WTC11 (cell line): Measurements from ENCODE around the gene CACNA1E. TPM values are rescaled to one million over a fixed set of nuclear protein-coding genes. Genes with fewer than 3 reads are reported as not detected.

Experiments used
- ATAC-seq: fragments of 200-7000 bp; cut with Tn5 transposase; 2 replicates; pipeline ENCODE4 v1.10.0; 2021; ENCODE audit warnings: mild to moderate bottlenecking, moderate library complexity
- CTCF ChIA-PET: fragments of 300-600 bp; sonication (Branson Sonifier 250); formaldehyde crosslinking; loops from one replicate; lab custom pipeline; 2021; ENCODE audit warnings: antibody characterized with exemption; lab: Charles Lee
- POLR2A ChIA-PET: fragments of 350-600 bp; sonication (Branson Sonifier 250); formaldehyde crosslinking; loops from one replicate; lab custom pipeline; 2021; ENCODE audit warnings: antibody characterized with exemption; lab: Charles Lee
- DNase-seq: peaks from one replicate; pipeline ENCODE4 v3.0.0; 2021; ENCODE audit warnings: low spot score
- H3K27ac Mint-ChIP-seq: 2 replicates; pipeline ENCODE4 v1.8.0; 2021; ENCODE audit warnings: mixed read lengths
- H3K27me3 Mint-ChIP-seq: 2 replicates; pipeline ENCODE4 v1.8.0; 2021; ENCODE audit warnings: low read depth, mild to moderate bottlenecking, moderate library complexity, mixed read lengths
- H3K36me3 Mint-ChIP-seq: 2 replicates; pipeline ENCODE4 v1.8.0; 2021; ENCODE audit warnings: mixed read lengths
- H3K4me1 Mint-ChIP-seq: 2 replicates; pipeline ENCODE4 v1.8.0; 2022; ENCODE audit warnings: mixed read lengths
- H3K4me3 Mint-ChIP-seq: 2 replicates; pipeline ENCODE4 v1.8.0; 2021; ENCODE audit warnings: mild to moderate bottlenecking, moderate library complexity, mixed read lengths
- H3K9me3 Mint-ChIP-seq: 2 replicates; pipeline ENCODE4 v1.8.0; 2021; ENCODE audit warnings: mixed read lengths
- AFF4 ChIP-seq: sonication (generic); formaldehyde crosslinking; IDR thresholded peaks from 2 replicates; pipeline ENCODE4 v1.8.1; 2023; ENCODE audit warnings: mild to moderate bottlenecking, missing genetic modification reagents, borderline replicate concordance
- CREM ChIP-seq: sonication (generic); formaldehyde crosslinking; IDR thresholded peaks from 2 replicates; pipeline ENCODE4 v1.8.1; 2022; ENCODE audit warnings: mild to moderate bottlenecking, missing genetic modification reagents, moderate library complexity
- EMX1 ChIP-seq: fragments of 250-450 bp; sonication (Bioruptor Pico); IDR thresholded peaks from 2 replicates; pipeline ENCODE4 v1.8.0; 2021; ENCODE audit warnings: mild to moderate bottlenecking
- ERG ChIP-seq: fragments of 250-450 bp; sonication (Bioruptor Pico); IDR thresholded peaks from 2 replicates; pipeline ENCODE4 v1.8.0; 2021; ENCODE audit warnings: mild to moderate bottlenecking
- ETV6 ChIP-seq: sonication (generic); formaldehyde crosslinking; IDR thresholded peaks from 2 replicates; pipeline ENCODE4 v1.8.1; 2022; ENCODE audit warnings: mild to moderate bottlenecking, missing genetic modification reagents
- JUN ChIP-seq: sonication (generic); formaldehyde crosslinking; IDR thresholded peaks from 2 replicates; pipeline ENCODE4 v1.8.0; 2023; ENCODE audit warnings: mild to moderate bottlenecking, missing genetic modification reagents
- MYBL2 ChIP-seq: sonication (generic); formaldehyde crosslinking; IDR thresholded peaks from 2 replicates; pipeline ENCODE4 v1.8.1; 2023; ENCODE audit warnings: mild to moderate bottlenecking, moderate library complexity, missing genetic modification reagents
- SMAD4 ChIP-seq: sonication (generic); formaldehyde crosslinking; IDR thresholded peaks from 2 replicates; pipeline ENCODE4 v1.8.0; 2022; ENCODE audit warnings: mild to moderate bottlenecking, missing genetic modification reagents
- SOX15 ChIP-seq: fragments of 250-450 bp; sonication (Bioruptor Pico); IDR thresholded peaks from 2 replicates; pipeline ENCODE4 v1.9.0; 2021; ENCODE audit warnings: mild to moderate bottlenecking
- ZNF138 ChIP-seq: sonication (generic); formaldehyde crosslinking; conservative IDR thresholded peaks from 2 replicates; pipeline ENCODE4 v1.8.1; 2022; ENCODE audit warnings: mild to moderate bottlenecking, moderate library complexity, missing genetic modification reagents
- ZNF232 ChIP-seq: sonication (generic); formaldehyde crosslinking; IDR thresholded peaks from 2 replicates; pipeline ENCODE4 v1.8.0; 2022; ENCODE audit warnings: mild to moderate bottlenecking, missing genetic modification reagents
- ZNF396 ChIP-seq: fragments of 250-450 bp; sonication (Bioruptor Pico); IDR thresholded peaks from 2 replicates; pipeline ENCODE4 v1.8.0; 2021; ENCODE audit warnings: mild to moderate bottlenecking, moderate library complexity, borderline replicate concordance
- total RNA-seq: library from RNA; stranded (reverse); gene quantifications from 3 replicates; pipeline ENCODE4 v1.2.3, GENCODE V29; 2021
- TF ChIP-seq, protein P1 (sequence below): sonication (generic); formaldehyde crosslinking; IDR thresholded peaks from 2 replicates; pipeline ENCODE4 v1.8.1; 2023; ENCODE audit warnings: mild to moderate bottlenecking, missing genetic modification reagents, moderate library complexity
- TF ChIP-seq, protein P2 (sequence below): fragments of 250-450 bp; sonication (Bioruptor Pico); IDR thresholded peaks from 2 replicates; pipeline ENCODE4 v1.9.0; 2021; ENCODE audit warnings: mild to moderate bottlenecking
- TF ChIP-seq, protein P3 (sequence below): sonication (generic); formaldehyde crosslinking; IDR thresholded peaks from 2 replicates; pipeline ENCODE4 v1.8.0; 2023; ENCODE audit warnings: missing genetic modification reagents
- TF ChIP-seq, protein P4 (sequence below): sonication (generic); formaldehyde crosslinking; IDR thresholded peaks from 2 replicates; pipeline ENCODE4 v1.8.1; 2022; ENCODE audit warnings: low read depth, mild to moderate bottlenecking, moderate library complexity, missing genetic modification reagents, borderline replicate concordance
- TF ChIP-seq, protein P5 (sequence below): sonication (generic); formaldehyde crosslinking; IDR thresholded peaks from 2 replicates; pipeline ENCODE4 v1.8.0; 2022; ENCODE audit warnings: mild to moderate bottlenecking, missing genetic modification reagents
- TF ChIP-seq, protein P6 (sequence below): sonication (generic); formaldehyde crosslinking; IDR thresholded peaks from 2 replicates; pipeline ENCODE4 v1.8.1; 2022; ENCODE audit warnings: mild to moderate bottlenecking, missing genetic modification reagents, moderate library complexity, borderline replicate concordance

Gene CACNA1E
- total RNA-seq, 1 experiment from 2014 or later, result 0.63 TPM

GRCh38 chr1:181675091-181675917 lies 192.0 kb downstream of the CACNA1E start (continued):
- TF ChIP-seq CREM (CRISPR knock-in tag) (no peak), ZNF138 (CRISPR knock-in tag) (no peak)

- ChIA-PET CTCF (interaction anchor here (1.0 to 2.8 kb wide), 12 partner anchors 11 to 405 kb away, joined by 3 to 27 read pairs (median 4); no protein-coding TSS in a partner anchor), POLR2A (no interaction called here)
- H3K4me3 Mint-ChIP-seq, result no peak overlapping the region
- TF ChIP-seq, protein P1, sequence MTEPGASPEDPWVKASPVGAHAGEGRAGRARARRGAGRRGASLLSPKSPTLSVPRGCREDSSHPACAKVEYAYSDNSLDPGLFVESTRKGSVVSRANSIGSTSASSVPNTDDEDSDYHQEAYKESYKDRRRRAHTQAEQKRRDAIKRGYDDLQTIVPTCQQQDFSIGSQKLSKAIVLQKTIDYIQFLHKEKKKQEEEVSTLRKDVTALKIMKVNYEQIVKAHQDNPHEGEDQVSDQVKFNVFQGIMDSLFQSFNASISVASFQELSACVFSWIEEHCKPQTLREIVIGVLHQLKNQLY, result no peak
- TF ChIP-seq EMX1 (CRISPR knock-in tag) (no peak), ZNF396 (CRISPR knock-in tag) (no peak), ZNF232 (CRISPR knock-in tag) (no peak), JUN (CRISPR knock-in tag) (no peak), ERG (CRISPR knock-in tag) (no peak), ETV6 (CRISPR knock-in tag) (no peak), AFF4 (CRISPR knock-in tag) (no peak), SMAD4 (CRISPR knock-in tag) (no peak), MYBL2 (CRISPR knock-in tag) (no peak), SOX15 (CRISPR knock-in tag) (no peak)
- TF ChIP-seq, protein P2, sequence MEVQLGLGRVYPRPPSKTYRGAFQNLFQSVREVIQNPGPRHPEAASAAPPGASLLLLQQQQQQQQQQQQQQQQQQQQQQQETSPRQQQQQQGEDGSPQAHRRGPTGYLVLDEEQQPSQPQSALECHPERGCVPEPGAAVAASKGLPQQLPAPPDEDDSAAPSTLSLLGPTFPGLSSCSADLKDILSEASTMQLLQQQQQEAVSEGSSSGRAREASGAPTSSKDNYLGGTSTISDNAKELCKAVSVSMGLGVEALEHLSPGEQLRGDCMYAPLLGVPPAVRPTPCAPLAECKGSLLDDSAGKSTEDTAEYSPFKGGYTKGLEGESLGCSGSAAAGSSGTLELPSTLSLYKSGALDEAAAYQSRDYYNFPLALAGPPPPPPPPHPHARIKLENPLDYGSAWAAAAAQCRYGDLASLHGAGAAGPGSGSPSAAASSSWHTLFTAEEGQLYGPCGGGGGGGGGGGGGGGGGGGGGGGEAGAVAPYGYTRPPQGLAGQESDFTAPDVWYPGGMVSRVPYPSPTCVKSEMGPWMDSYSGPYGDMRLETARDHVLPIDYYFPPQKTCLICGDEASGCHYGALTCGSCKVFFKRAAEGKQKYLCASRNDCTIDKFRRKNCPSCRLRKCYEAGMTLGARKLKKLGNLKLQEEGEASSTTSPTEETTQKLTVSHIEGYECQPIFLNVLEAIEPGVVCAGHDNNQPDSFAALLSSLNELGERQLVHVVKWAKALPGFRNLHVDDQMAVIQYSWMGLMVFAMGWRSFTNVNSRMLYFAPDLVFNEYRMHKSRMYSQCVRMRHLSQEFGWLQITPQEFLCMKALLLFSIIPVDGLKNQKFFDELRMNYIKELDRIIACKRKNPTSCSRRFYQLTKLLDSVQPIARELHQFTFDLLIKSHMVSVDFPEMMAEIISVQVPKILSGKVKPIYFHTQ (CRISPR knock-in tag), result no peak
- TF ChIP-seq, protein P3, sequence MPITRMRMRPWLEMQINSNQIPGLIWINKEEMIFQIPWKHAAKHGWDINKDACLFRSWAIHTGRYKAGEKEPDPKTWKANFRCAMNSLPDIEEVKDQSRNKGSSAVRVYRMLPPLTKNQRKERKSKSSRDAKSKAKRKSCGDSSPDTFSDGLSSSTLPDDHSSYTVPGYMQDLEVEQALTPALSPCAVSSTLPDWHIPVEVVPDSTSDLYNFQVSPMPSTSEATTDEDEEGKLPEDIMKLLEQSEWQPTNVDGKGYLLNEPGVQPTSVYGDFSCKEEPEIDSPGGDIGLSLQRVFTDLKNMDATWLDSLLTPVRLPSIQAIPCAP (CRISPR knock-in tag), result no peak
- TF ChIP-seq, protein P4, sequence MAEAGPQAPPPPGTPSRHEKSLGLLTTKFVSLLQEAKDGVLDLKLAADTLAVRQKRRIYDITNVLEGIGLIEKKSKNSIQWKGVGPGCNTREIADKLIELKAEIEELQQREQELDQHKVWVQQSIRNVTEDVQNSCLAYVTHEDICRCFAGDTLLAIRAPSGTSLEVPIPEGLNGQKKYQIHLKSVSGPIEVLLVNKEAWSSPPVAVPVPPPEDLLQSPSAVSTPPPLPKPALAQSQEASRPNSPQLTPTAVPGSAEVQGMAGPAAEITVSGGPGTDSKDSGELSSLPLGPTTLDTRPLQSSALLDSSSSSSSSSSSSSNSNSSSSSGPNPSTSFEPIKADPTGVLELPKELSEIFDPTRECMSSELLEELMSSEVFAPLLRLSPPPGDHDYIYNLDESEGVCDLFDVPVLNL (CRISPR knock-in tag), result no peak
- TF ChIP-seq, protein P5, sequence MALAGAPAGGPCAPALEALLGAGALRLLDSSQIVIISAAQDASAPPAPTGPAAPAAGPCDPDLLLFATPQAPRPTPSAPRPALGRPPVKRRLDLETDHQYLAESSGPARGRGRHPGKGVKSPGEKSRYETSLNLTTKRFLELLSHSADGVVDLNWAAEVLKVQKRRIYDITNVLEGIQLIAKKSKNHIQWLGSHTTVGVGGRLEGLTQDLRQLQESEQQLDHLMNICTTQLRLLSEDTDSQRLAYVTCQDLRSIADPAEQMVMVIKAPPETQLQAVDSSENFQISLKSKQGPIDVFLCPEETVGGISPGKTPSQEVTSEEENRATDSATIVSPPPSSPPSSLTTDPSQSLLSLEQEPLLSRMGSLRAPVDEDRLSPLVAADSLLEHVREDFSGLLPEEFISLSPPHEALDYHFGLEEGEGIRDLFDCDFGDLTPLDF (CRISPR knock-in tag), result no peak
- TF ChIP-seq, protein P6, sequence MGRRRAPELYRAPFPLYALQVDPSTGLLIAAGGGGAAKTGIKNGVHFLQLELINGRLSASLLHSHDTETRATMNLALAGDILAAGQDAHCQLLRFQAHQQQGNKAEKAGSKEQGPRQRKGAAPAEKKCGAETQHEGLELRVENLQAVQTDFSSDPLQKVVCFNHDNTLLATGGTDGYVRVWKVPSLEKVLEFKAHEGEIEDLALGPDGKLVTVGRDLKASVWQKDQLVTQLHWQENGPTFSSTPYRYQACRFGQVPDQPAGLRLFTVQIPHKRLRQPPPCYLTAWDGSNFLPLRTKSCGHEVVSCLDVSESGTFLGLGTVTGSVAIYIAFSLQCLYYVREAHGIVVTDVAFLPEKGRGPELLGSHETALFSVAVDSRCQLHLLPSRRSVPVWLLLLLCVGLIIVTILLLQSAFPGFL (CRISPR knock-in tag), result no peak
- TF ChIP-seq, all 79 proteins: peak for 0
- Mint-ChIP-seq H3K27me3 (no peaks in the 10 kb centered on the region), H3K9me3 (peaks cover 10% of the 10 kb centered on the region), H3K4me1 (peaks cover 4% of the 10 kb centered on the region; the same call in 1 of the 2 replicates), H3K36me3 (peaks cover 3% of the 10 kb centered on the region; the same call in 1 of the 2 replicates), H3K27ac (no peak overlapping the region)
- DNase-seq, result no peak
- no peak; the same call in 1 of the 2 replicates for ATAC-seq
Observed at GRCh38 chr1:181675918-181676190, 192.5 kb downstream of the CACNA1E start.
